ENCODE results near the gene OBSCN.
"Not testable (repeated sequence)": the region's sequence is repeated elsewhere in the genome, so short reads cannot be mapped to it uniquely, and the experiment has no call there.

Gene OBSCN

DNA sequence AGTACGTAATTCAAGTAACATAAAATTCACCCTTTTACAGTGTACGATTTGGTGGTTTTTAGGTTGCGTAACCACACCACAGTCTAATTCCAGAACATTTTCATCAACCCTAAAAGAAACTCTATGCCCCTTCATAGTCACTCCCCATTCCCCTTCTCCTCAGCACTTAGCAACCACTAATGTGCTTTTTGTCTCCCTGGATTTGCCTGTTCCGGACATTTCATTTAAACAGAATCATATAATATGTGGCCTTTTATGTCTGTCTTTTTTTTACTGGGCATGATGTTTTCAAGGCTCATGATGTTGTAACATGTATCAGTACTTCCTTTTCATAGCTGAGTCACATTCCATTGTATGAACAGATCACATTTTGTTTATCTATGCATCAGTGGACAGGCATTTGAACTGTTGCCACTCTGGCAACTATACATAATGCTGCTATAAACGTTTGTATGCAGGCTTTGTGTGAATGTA lies 20.8 kb downstream of the OBSCN start:
- DNase-seq (ENCODE audit: low spot score) = no peak

DNA sequence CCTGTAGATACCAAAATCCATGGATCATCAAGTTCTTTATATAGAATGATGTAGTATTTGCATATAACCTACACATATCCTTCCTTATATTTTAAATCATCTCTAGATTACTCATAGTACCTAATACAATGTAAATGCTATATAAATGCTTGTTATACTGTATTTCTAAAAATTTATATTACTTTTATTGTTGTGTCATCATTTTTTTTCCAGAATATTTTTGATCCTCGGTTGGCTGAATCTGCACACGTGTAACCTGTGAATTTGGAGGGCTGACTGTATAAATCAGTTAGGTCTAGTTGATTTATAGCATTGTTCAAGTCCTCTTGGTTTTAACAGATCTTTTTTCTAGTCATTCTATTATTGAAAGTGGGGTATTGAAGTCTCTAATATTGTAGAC lies 23.3 kb downstream of the OBSCN start:
- no peak for DNase-seq (ENCODE audit: low spot score)

DNA sequence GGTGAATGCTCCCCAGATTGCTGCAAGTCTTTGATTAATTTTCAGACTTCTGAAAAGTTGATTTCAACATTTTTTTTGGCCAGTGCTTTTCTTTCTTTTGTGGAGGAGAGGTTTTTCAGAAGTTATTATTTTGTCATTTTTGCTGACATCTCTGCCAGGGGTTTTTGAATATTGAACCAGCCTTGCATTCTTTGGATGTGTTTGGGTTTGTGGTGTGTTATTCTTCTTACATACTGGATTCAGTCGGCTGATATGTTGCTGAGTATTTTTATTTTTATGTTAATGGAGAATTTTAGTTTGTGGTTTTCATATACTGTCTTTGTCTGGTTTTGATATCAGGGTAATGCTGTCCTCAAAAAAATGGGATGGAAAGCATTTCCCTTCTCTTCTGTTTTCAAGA lies 25.3 kb downstream of the OBSCN start:
- no peak for DNase-seq (ENCODE audit: low spot score)

DNA sequence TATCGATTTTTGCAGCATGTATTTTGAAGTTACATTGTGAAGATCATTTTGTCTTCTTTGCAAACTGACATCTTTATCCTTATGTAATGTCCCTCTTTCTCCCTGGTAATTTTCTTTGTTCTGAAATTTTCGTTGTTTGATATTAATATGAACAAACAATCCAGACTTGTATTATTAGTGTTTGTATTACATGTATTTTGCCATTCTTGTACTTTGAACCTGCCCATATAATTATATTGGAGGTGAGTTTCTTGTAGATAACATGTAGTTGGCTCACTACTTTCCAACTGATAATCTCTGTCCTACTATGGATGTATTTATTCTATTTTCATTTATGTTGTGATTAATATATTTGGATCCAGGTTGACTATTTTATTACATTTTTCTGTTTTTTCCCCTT lies 27.1 kb downstream of the OBSCN start:
- no peak for DNase-seq (ENCODE audit: low spot score)

DNA sequence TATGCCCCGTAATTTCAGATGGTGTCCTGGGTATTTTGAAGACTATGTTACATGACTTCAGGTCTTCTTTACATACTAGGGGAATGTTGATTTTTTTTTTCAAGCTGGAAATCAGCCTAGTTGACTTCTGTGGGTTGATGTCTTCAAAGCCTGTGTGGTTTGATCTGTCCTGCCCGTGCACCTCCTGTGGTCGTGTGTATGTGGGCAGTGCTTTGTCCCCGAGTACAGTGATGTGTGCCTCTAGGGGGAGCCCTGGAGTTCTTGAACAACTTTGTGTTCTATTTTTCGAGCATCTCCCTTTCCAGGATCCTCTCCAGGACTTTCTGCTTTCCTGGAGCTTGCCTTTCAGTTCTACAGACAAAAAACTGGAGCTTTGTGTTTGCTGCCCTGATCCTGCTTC lies 28.9 kb downstream of the OBSCN start:
- peak; percentile 12 for DNase-seq (ENCODE audit: low spot score)

DNA sequence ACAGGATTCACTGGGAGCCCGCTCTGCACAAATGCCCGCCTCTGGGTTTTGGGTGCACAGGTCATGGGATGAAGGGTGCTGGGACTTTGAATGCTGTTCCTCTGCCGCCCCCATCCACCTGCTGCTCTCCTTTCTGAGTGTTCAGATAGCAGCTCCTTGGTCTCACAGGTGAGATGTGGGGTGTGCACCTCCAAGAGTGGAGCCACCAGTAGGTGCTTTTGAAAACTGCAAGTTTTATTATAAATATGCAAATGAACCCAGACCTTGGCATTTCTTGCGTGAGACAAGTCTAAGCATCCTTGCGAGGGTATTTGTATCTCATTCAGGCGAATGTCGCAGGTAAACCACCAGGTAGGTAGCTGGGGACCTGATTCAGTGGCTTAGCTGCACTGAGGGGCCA lies 30.2 kb downstream of the OBSCN start:
- no peak for DNase-seq (ENCODE audit: low spot score)

DNA sequence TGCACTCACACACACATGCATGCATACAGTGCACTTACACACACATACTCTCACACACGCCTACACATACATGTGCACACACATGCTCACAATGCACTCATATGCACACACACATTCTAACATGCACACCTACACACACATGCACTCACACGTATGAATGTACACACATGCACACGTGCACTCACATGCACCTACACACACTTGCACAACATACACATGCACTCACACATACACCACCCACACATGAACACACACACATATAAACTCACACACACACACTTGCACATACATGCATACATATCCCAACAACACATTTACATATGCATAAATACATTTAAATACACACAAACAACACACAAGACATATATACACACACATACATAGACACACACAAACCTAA lies 30.6 kb downstream of the OBSCN start:
- no peak for DNase-seq (ENCODE audit: low spot score)

DNA sequence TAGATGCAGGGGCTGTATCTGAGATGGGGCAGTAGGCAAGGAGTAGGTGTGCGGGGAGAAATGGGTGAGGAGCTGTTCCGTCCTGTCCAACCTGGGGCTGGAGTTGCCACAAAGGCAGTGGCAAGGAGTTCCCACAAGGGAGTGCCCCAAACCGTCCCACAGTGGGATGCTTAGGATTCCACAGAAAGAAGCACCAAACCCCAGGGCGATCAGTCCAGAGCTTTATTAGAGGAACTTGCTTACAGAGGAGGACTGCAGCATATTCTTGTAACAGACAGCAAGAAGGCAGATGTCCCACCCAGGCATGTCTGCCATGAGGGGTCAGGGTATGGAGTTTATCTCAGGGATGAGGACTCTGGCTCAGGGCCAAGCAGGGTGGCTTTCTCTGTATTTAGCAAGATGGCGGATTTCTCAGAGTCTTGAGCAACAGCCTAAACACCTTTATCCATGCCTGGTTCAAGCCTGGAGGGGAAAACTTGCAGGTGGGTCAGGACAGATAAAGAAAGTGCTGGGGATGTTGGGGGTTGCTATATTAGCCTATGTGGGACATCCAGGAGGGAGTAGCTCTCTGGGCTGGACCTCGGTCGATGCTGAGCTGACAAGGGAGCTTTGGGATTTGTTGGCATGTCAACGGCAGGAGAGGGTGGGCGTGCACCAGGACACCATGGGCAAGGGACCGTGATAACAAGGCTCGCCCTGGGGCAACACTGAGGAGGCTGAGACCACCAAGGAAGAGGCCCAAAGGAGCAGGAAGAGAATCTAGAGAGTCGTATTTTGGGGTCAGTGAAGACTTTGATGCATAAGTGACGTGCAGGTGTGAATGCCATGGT lies 32.8 kb downstream of the OBSCN start:
- DNase-seq (ENCODE audit: low spot score) = no peak

DNA sequence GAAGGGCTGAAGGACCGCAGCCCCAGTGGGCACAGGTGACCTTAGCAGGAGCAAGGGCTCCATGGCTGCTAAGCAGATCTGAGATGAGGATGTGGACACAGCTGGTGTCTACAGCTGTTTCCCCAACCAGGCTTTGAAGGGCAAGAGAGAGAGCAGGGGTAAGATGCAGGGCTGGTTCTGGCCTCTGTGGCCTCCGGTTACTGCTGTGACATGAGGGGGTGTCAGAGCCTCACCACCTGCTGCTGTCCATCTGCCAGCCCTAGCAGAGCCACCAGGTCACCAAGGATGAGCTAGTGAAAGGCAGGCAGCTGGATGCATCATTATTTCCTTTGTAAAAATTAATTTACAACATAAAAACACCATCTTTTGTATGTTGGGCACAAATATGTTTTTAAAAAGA lies 33.4 kb downstream of the OBSCN start:
- no peak for DNase-seq (ENCODE audit: low spot score)

DNA sequence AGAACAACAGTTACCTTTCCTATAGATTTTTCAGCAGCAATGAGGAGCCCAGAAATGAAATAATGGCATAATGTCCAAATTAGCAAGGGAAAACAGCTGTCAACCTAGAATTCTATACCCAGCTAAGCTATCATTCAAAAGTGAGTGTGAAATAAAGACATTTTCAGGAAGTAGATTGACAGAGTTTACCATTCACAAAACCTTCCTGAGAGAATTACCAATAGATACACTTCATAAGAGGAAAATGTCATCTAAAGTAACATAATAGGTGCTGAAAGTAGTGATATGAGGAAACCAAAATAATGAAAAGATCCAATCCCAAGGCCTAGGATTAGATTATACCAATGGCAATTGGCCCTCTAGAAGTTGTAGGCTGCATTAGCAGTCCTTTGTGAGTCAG lies 34.6 kb downstream of the OBSCN start:
- DNase-seq (ENCODE audit: low spot score) = no peak

DNA sequence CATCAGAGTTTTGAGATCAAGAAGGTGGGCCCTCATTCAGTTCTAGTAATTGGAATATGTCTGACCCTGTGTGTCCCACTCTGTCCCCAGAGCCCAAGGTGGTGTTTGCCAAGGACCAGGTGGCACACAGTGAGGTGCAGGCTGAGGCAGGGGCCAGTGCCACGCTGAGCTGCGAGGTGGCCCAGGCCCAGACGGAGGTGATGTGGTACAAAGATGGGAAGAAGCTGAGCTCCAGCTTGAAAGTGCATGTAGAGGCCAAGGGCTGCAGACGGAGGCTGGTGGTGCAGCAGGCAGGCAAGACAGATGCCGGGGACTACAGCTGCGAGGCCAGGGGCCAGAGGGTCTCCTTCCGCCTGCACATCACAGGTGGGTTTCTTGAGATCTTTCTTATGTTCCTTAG lies 35.2 kb downstream of the OBSCN start:
- DNase-seq (ENCODE audit: low spot score) = no peak

DNA sequence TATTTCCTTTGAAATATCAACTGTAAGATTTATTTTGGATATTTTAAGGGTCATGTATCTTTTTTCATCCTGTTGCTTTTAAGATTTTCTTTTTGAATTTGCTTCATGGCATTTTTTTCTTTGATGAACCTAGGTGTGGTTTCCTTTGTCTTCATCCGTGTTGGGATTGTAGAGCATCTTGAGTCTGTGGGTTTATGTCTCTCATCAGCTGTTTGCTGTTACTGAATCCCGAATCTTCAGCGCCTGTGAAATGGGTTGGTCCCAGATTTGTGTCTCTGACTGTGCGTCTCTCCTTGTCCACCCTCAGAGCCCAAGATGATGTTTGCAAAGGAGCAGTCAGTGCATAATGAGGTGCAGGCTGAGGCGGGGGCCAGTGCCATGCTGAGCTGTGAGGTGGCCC lies 36.1 kb downstream of the OBSCN start:
- DNase-seq (ENCODE audit: low spot score) = not testable (repeated sequence)

DNA sequence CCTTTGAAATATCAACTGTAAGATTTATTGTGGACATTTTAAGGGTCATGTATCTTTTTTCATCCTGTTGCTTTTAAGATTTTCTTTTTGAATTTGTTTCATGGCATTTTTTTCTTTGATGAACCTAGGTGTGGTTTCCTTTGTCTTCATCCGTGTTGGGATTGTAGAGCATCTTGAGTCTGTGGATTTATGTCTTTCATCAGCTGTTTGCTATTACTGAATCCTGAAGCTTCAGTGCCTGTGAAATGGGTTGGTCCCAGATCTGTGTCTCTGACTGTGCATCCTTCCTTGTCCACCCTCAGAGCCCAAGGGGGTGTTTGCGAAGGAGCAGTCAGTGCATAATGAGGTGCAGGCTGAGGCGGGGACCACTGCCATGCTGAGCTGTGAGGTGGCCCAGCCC lies 37.3 kb downstream of the OBSCN start:
- DNase-seq (ENCODE audit: low spot score) = no peak

DNA sequence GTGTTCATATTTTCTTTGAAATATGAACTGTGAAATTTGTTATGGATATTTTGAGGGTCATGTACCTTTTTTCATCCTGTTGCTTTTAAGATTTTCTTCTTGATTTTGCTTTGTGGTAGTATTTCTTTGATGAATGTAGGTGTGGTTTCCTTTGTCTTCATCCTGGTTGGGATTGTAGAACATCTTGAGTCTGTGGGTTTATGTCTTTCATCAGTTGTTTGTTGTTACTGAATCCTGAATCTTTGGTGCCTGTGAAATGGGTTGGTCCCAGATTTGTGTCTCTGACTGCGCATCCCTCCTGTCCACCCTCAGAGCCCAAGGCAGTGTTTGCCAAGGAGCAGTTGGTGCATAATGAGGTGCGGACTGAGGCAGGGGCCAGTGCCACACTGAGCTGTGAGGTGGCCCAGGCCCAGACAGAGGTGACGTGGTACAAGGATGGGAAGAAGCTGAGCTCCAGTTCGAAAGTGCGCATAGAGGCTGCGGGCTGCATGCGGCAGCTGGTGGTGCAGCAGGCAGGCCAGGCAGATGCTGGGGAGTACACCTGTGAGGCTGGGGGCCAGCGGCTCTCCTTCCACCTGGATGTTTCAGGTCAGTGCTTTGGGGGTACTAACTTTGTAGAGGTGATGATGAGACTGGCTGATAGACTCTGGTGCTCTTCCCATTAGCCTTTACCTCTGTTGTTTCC lies 38.5 kb downstream of the OBSCN start:
- no peak for DNase-seq (ENCODE audit: low spot score)

DNA sequence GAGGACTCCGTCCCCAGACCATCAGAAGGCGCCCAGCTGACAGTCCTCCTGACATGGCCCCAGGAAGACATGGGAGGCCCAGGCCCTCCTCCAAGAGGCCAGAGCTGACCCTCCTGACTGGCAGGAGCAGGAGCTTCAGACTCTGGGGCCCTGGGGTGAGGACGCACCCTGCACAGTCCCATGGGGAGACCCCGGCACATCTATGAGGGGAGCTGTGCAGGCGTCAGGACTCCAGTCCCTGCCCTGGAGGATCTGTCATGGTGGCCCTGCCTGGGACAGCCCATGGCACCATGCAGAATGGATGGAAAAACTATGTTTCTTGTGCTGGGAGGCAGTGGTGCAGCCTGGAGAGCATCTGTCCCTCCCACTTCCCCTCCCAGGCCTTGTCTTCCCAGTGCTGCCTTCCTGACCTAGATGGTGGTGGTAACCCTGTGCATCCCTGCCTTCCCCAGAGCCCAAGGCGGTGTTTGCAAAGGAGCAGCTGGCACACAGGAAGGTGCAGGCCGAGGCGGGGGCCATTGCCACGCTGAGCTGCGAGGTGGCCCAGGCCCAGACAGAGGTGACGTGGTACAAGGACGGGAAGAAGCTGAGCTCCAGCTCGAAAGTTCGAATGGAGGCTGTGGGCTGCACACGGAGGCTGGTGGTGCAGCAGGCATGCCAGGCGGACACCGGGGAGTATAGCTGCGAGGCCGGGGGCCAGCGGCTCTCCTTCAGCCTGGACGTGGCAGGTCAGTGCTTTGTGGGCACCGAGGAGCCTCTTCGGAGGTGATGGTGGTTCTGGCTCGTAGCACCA lies 41.9 kb downstream of the OBSCN start:
- DNase-seq (ENCODE audit: low spot score) = no peak

DNA sequence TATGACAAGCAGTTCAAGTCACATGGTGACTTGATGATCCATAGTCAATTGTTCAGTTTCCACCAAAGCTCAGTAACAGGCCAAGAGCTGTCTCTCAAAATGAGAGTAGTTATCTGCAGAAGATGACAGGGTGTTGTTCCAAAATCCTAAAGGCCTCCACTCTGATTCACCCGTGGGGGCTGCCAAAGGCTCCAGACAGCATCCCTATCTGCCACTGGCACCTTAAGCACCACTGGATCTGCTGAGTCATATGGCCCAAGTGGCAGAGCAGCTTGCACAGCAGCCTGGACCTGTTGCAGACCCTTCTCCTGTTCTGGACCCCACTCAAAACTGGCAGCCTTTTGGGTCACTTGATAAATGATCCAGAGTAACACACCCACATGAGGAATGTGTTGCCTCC lies 44.6 kb downstream of the OBSCN start:
- not testable (repeated sequence) for DNase-seq (ENCODE audit: low spot score)

DNA sequence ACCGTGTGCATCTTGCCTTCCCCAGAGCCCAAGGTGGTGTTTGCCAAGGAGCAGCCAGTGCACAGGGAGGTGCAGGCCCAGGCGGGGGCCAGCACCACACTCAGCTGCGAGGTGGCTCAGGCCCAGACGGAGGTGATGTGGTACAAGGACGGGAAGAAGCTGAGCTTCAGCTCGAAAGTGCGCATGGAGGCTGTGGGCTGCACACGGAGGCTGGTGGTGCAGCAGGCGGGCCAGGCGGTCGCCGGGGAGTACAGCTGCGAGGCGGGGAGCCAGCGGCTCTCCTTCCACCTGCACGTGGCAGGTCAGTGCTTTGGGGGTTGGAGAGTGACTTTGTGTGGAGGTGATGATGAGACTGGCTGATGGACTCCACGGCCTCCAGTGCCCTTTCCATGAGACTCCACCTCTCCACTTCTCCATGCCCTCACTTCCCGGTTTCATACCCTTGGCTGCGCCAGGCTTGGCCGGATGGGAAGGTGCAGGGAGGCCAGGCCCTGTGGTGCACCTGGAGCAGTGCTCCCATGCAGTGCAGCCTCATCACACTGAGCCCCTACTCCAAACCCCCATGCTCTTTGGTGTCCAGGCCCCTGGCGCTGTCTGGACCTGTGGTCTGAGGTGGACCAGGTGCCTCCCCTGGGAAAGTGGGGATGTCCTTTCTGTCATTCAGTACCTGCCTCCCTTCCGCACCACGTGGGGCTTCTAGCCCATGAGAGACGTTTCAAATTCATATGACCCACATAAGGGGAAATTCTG lies 49.0 kb downstream of the OBSCN start:
- DNase-seq (ENCODE audit: low spot score) = no peak

DNA sequence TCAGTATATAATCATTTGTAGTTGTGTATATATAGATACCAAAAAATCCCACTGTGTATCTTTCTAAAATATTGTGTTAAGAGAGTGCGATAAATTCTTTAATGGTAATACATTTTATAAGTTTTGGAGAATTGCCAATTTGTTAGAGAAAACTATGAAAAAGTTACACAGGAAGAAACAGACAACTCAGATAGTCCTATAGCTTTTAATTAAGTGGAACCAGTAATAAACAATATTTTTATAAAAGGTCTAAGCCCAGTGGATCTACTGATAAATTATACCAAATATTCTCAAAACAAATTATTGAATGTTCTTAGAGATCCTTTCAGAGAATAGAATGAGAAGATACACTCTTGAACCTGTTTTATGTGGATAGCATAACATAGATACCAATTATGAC lies 50.6 kb downstream of the OBSCN start:
- DNase-seq (ENCODE audit: low spot score) = no peak

DNA sequence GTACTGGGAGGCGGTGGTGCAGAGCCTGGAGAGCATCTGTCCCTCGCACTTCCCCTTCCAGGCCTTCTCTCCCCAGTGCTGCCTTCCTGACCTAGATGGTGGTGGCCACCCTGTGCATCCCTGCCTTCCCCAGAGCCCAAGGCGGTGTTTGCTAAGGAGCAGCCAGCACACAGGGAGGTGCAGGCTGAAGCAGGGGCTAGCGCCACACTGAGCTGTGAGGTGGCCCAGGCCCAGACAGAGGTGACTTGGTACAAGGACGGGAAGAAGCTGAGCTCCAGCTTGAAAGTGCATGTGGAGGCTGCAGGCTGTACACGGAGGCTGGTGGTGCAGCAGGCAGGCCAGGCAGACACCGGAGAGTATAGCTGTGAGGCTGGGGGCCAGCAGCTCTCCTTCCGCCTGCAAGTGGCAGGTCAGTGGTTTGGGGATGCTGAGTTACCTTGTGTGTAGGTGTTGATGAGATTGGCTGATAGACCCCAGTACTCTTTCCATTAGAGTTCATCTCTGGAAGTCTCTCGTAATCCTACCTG lies 51.6 kb downstream of the OBSCN start:
- no peak for DNase-seq (ENCODE audit: low spot score)

DNA sequence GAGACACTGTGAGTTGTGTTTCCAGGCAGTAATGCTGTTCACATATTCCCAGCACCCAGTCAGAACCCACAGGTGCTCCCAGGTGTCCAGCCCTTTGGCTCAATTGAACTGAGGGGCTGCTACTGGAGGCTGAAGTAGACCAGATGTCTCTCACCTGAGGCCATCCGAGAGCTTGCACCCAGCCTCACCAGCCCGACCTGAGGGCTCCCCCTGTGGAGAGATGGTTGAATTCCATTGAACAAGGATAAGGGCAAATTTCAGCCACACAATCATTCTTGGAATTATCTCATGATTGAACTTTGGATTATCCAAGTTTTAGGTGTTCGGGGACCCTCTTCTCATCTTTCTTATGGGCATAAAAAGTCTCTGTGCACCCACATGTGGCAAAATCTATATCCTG lies 52.1 kb downstream of the OBSCN start:
- no peak for DNase-seq (ENCODE audit: low spot score)

DNA sequence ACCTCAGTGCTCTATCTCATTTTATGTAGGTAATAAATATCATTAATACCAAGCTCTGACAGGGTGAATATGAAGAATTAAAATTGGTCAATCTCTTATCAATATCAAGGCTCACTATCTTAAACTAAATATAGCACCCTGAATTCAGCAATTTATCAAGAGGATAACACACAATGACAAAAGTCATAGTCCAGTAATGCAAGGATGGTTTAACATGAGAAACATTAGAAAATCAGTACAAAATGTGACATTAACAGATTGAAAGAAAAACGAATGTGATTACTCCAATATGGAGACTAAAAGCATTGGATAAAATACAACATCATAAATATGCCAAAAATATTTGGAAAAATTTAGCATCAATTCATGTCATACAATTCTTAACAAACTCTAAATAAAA lies 53.9 kb downstream of the OBSCN start:
- DNase-seq (ENCODE audit: low spot score) = no peak

DNA sequence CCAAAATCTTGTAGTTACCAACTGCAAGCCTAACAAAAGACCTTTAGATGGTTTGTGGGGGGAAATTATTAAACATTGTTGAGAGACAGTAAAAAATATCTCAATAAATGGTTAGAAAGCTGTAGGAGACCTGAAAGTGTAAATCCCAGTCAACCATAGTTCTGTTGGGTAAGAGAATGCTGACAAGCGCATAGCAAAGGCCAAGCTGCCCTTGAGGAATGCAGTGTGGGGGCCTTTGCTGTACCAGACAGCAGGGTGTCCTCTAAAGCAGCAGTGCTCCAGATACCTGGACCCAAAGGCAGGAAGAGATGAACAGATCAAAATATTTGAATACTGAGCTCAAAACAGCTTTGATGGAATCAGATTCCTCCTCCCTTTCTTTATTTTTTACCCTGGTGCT lies 54.6 kb downstream of the OBSCN start:
- no peak for DNase-seq (ENCODE audit: low spot score)
